OCI-LY7 (cell line): ENCODE measurements around the gene PPFIA2. TPM values are rescaled to one million over a fixed set of nuclear protein-coding genes. Genes with fewer than 3 reads are reported as not detected.

ENCODE experiments used
- BruUV-seq: library from RNA; stranded (reverse); fragments of 400-500 nt; replicated peaks from 2 replicates; lab custom pipeline; 2021; lab: Mats Ljungman, UMichigan
- CTCF ChIA-PET: fragments of 300-600 bp; sonication (Branson Sonifier 250); formaldehyde crosslinking; loops from one replicate; lab custom pipeline; 2022; ENCODE audit warnings: antibody characterized with exemption; ENCODE audit not compliant: unreplicated experiment; lab: Charles Lee
- POLR2A ChIA-PET: fragments of 300-600 bp; sonication (Branson Sonifier 250); formaldehyde crosslinking; loops from one replicate; lab custom pipeline; 2022; ENCODE audit warnings: antibody characterized with exemption; lab: Charles Lee
- DNase-seq: peaks from one replicate; pipeline ENCODE4 v3.0.0-alpha.2; 2015; ENCODE audit warnings: low spot score
- H2AFZ ChIP-seq: fragments of 200-600 bp; sonication (generic), shearing (Covaris generic); 2 replicates; pipeline ENCODE4 v1.6.1; 2014; ENCODE audit warnings: mild to moderate bottlenecking, antibody characterized with exemption, low read length, moderate library complexity
- H3K27ac ChIP-seq: fragments of 200-600 bp; sonication (generic); 2 replicates; pipeline ENCODE4 v1.5.1; 2014; ENCODE audit warnings: mixed run types, low read depth, mild to moderate bottlenecking, moderate library complexity, low read length, inconsistent platforms; ENCODE audit not compliant: poor library complexity, severe bottlenecking
- H3K36me3 ChIP-seq: fragments of 200-600 bp; sonication (generic); 2 replicates; pipeline ENCODE4 v1.6.1; 2014; ENCODE audit warnings: mild to moderate bottlenecking, antibody characterized with exemption, low read length, moderate library complexity, mixed read lengths; ENCODE audit not compliant: insufficient read depth
- H3K4me1 ChIP-seq: fragments of 200-600 bp; sonication (generic); 2 replicates; pipeline ENCODE4 v1.5.1; 2014; ENCODE audit warnings: mild to moderate bottlenecking, low read length; ENCODE audit not compliant: insufficient read depth, poor library complexity, severe bottlenecking
- H3K4me2 ChIP-seq: fragments of 200-600 bp; sonication (generic); 2 replicates; pipeline ENCODE4 v1.6.1; 2014; ENCODE audit warnings: mild to moderate bottlenecking, low read length
- H3K4me3 ChIP-seq: fragments of 200-600 bp; sonication (generic); 2 replicates; pipeline ENCODE4 v1.5.1; 2014; ENCODE audit warnings: mild to moderate bottlenecking, low read depth, low read length; ENCODE audit not compliant: poor library complexity, severe bottlenecking
- H3K79me2 ChIP-seq: fragments of 200-600 bp; sonication (generic); 2 replicates; pipeline ENCODE4 v1.6.1; 2016; ENCODE audit warnings: low read depth, mild to moderate bottlenecking, low read length, moderate library complexity, mixed read lengths; ENCODE audit not compliant: insufficient read depth
- H3K9me2 ChIP-seq: fragments of 200-600 bp; sonication (generic); 2 replicates; pipeline ENCODE4 v1.6.1; 2016; ENCODE audit warnings: mild to moderate bottlenecking, low read length, mixed read lengths; ENCODE audit not compliant: insufficient read depth
- H3K9me3 ChIP-seq: fragments of 200-600 bp; sonication (generic); 2 replicates; pipeline ENCODE4 v1.6.1; 2014; ENCODE audit warnings: mild to moderate bottlenecking, mixed run types, low read length, mixed read lengths
- H4K20me1 ChIP-seq: fragments of 200-600 bp; sonication (generic); 2 replicates; pipeline ENCODE4 v1.6.1; 2014; ENCODE audit warnings: mild to moderate bottlenecking, antibody characterized with exemption, low read length, moderate library complexity, mixed read lengths; ENCODE audit not compliant: insufficient read depth
- EZH2phosphoT487 ChIP-seq: fragments of 200-600 bp; sonication (generic); IDR thresholded peaks from 2 replicates; pipeline ENCODE4 v1.6.1; 2018; ENCODE audit warnings: low read depth, borderline replicate concordance, mild to moderate bottlenecking, mixed run types, antibody characterized with exemption, low read length, moderate library complexity, mixed read lengths
- intact Hi-C: fragments of 100-400 bp; cut with micrococcal nuclease; formaldehyde crosslinking; loops from one replicate; pipeline ENCODE4 v1.10.0; 2022; ENCODE audit not compliant: unreplicated experiment
- total RNA-seq, 2 experiments: library from RNA; depleted of rRNA in 1 of 2; stranded (reverse); fragments of >200 nt in 1 of 2; shearing (Covaris generic) in 1 of 2; gene quantifications; 2 replicates each; pipeline ENCODE4 v1.2.3, GENCODE V29; 2014 to 2022
- TF ChIP-seq, protein P1 (sequence below): fragments of 200-600 bp; sonication (generic); conservative IDR thresholded peaks from 2 replicates; pipeline ENCODE4 v1.5.1; 2014; ENCODE audit warnings: mild to moderate bottlenecking, antibody characterized with exemption, low read length, moderate library complexity, mixed read lengths

PPFIA2 gene
- total RNA-seq, 2 experiments from 2014 or later: not detected

DNA sequence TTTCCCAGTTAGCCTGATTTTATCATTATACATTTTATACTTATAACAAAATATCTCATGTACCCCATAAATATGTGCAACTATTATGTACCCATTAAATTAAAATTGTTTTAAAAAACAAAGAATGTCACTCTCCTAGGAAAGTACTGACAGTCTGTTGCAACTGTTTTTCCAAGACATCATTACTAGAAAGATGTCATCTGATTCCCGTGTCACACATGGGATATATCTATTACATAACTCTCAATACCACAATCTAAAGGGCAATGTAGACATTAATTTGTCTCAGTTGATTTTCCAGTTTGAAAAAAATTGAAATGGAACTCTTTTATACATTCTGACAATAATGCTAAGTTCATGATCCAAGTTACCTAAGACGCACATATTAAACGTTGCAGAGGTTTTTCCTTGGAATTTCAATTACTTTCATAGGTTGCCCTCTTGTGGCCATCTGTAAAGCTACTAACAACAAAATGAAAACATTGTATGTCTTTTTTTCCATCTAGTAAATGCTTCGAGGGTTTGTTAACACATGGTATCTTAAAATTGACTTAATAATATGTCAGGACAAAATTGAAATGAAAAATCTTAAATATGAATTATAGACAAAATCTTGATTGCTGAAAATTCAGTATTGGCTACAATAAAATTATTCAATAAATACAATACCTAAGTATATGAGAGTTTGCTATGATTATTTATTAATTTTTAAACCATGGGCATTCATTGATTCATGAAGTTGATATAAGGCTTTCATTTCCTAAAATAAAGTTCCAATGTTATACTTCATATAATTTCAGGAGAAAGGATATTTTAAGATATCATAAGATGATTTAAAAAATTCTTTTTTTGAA, 131.6 kb downstream of the PPFIA2 start:
- TF ChIP-seq, protein P1, sequence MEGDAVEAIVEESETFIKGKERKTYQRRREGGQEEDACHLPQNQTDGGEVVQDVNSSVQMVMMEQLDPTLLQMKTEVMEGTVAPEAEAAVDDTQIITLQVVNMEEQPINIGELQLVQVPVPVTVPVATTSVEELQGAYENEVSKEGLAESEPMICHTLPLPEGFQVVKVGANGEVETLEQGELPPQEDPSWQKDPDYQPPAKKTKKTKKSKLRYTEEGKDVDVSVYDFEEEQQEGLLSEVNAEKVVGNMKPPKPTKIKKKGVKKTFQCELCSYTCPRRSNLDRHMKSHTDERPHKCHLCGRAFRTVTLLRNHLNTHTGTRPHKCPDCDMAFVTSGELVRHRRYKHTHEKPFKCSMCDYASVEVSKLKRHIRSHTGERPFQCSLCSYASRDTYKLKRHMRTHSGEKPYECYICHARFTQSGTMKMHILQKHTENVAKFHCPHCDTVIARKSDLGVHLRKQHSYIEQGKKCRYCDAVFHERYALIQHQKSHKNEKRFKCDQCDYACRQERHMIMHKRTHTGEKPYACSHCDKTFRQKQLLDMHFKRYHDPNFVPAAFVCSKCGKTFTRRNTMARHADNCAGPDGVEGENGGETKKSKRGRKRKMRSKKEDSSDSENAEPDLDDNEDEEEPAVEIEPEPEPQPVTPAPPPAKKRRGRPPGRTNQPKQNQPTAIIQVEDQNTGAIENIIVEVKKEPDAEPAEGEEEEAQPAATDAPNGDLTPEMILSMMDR: peak; percentile 89
- no peak for TF ChIP-seq EZH2phosphoT487
- H3K9me3 ChIP-seq: no peaks in the 10 kb centered on the region
- no peak overlapping the region for H3K4me2 ChIP-seq
- BruUV-seq: no TSS peak
- POLR2A ChIA-PET: interaction anchor here (0.6 to 0.7 kb wide), 3 partner anchors 27 to 1675 kb away, joined by 3 to 4 read pairs (median 3); no protein-coding TSS in a partner anchor
- peak; percentile 34 for DNase-seq
- no peaks in the 10 kb centered on the region for H3K4me1 ChIP-seq
- H3K79me2 ChIP-seq: no peaks in the 10 kb centered on the region
- no peaks in the 10 kb centered on the region for H3K9me2 ChIP-seq
- intact Hi-C loops: loop anchor here (5.0 kb wide), 1 partner anchor 175 kb away; no protein-coding TSS in a partner anchor
- no peak overlapping the region for H2AFZ ChIP-seq
- no peak overlapping the region for H3K27ac ChIP-seq
- CTCF ChIA-PET: no interaction called here
- H4K20me1 ChIP-seq: no peaks in the 10 kb centered on the region
- H3K4me3 ChIP-seq: no peak overlapping the region
- no peaks in the 10 kb centered on the region for H3K36me3 ChIP-seq

DNA sequence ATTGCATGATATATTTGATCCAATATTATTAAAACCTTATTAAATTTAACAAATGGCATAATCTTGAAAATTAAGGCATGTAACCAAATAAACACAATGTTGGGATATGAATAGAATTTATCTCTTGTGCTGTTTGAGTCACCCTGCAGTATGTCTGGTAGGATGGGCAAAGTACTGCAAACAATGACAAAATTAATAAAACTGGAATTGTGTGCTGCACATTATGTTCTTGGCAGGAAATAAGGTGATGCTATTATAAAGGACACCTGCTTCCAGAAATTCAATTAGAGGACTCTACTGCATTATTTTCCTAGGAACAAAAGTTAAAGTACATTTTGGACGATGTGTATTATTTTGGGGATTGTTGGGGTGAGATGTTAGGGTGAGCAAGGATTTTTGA, 132.7 kb downstream of the PPFIA2 start:
- no peak for DNase-seq
- Histone ChIP-seq H3K27ac (no peak overlapping the region), H2AFZ (no peak overlapping the region), H3K4me1 (no peaks in the 10 kb centered on the region), H3K9me2 (no peaks in the 10 kb centered on the region), H3K4me3 (no peak overlapping the region), H3K36me3 (no peaks in the 10 kb centered on the region), H3K4me2 (no peak overlapping the region), H4K20me1 (no peaks in the 10 kb centered on the region), H3K9me3 (no peaks in the 10 kb centered on the region), H3K79me2 (no peaks in the 10 kb centered on the region)
- CTCF ChIA-PET: no interaction called here
- BruUV-seq: no TSS peak
- TF ChIP-seq, protein P1: no peak
- no peak for TF ChIP-seq EZH2phosphoT487
- intact Hi-C loops: loop anchor here (5.0 kb wide), 1 partner anchor 174 kb away; no protein-coding TSS in a partner anchor
- POLR2A ChIA-PET: no interaction called here

DNA sequence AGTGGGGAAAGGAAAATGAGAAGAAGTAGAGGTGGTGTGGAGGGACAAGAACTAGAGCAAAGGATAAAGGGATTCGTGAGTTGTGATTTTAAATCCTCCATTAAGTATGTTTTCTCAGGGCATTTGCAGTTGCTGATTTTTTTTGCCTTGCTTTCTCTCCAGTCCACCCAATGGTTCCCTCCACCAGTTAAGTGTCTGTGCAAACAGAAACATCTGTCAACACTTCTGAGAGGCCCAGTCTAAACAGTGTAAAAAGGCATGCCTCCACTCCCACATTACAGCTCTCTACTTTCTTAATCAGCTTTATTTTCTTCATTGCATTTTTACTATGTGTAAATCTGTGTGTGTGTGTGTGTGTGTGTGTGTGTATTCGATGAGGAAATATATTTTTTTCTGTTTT, 141.2 kb downstream of the PPFIA2 start:
- BruUV-seq: no TSS peak
- H3K79me2 ChIP-seq: no peaks in the 10 kb centered on the region
- intact Hi-C loops: no loop called here
- H3K36me3 ChIP-seq: no peaks in the 10 kb centered on the region
- H3K4me1 ChIP-seq: no peaks in the 10 kb centered on the region
- no peaks in the 10 kb centered on the region for H3K9me2 ChIP-seq
- TF ChIP-seq, protein P1: no peak
- no peak for TF ChIP-seq EZH2phosphoT487
- no peaks in the 10 kb centered on the region for H4K20me1 ChIP-seq
- DNase-seq: no peak
- H2AFZ ChIP-seq: no peak overlapping the region
- no peak overlapping the region for H3K27ac ChIP-seq
- no peaks in the 10 kb centered on the region for H3K9me3 ChIP-seq
- ChIA-PET CTCF (no interaction called here), POLR2A (interaction anchor here (0.7 to 1.1 kb wide), 5 partner anchors 11 to 99 kb away, joined by 3 to 6 read pairs (median 4); no protein-coding TSS in a partner anchor)
- H3K4me2 ChIP-seq: no peak overlapping the region
- H3K4me3 ChIP-seq: no peak overlapping the region
